ENCODE measurements around the gene BCAS3.

DNA sequence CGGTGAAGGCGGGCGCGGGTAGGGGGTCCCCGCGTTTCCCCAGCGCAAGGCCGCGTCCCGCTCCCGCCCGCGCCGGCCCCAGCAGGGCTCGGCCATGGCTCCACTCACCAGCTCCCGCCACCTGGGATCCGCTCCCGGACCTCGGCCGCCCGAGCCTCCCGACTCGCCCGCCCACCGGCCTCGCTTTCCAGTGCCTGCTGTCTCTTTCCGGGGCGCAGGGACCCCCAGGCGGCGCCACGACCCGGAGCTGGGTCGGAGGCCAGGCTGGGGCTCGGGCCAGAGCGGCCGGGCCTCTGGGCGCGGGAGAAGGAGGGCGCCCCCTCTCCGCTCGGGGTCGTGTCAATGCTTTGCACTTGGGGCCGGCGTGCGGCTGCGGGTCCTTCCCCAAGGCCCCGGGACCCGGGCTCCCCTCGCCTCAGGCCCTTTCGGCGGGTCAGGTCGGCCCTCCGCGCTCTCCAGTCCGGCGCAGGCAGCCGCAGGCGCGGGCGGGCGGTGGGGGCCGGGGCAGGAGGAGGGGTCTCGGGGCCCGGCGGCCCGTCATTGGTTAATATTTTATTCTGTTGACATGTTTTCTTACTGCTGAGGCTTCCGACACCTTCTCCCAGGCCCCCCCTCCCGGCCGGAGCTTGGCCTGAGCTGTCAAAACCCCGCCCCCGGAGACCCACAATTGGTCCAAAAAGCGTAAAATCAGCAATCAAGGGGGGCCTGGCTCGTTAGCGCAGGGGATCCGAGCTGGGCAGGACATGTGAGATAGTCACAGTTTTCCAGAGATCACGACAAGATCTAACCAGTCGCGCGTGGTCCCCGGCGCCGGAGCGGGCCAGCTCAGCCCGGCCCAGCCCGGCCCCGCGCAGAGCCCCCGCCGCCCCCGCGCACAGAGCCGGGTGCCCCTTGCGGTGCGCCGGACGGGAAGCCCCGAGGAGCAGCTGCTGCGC, 721.7 kb downstream of the BCAS3 start, which contains the start of gene TBX2:
- TF ChIP-seq, protein P1, sequence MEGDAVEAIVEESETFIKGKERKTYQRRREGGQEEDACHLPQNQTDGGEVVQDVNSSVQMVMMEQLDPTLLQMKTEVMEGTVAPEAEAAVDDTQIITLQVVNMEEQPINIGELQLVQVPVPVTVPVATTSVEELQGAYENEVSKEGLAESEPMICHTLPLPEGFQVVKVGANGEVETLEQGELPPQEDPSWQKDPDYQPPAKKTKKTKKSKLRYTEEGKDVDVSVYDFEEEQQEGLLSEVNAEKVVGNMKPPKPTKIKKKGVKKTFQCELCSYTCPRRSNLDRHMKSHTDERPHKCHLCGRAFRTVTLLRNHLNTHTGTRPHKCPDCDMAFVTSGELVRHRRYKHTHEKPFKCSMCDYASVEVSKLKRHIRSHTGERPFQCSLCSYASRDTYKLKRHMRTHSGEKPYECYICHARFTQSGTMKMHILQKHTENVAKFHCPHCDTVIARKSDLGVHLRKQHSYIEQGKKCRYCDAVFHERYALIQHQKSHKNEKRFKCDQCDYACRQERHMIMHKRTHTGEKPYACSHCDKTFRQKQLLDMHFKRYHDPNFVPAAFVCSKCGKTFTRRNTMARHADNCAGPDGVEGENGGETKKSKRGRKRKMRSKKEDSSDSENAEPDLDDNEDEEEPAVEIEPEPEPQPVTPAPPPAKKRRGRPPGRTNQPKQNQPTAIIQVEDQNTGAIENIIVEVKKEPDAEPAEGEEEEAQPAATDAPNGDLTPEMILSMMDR (IDR thresholded peaks at IDR 0.05): no peak
- no peak for TF ChIP-seq EZH2 (IDR thresholded peaks at IDR 0.05; ENCODE audit: borderline replicate concordance, insufficient read depth, low read depth, low read length, poor library complexity, severe bottlenecking)
